Trophoblast cell (in vitro differentiated cells and primary cell): ENCODE data around the gene KCNJ18.
"Not testable (repeated sequence)": the region's sequence is repeated elsewhere in the genome, so short reads cannot be mapped to it uniquely, and the experiment has no call there.

Experiments
- DNase-seq, 2 donors: peaks; one replicate each; pipeline ENCODE4 v3.0.0-alpha.2; 2016
- H2AFZ ChIP-seq: 2 replicates; pipeline ENCODE4 v1.6.1; 2013; ENCODE audit warnings: low read length, moderate library complexity, mild to moderate bottlenecking; ENCODE audit not compliant: insufficient read depth, poor library complexity
- H2AK5ac ChIP-seq: 2 replicates; pipeline ENCODE4 v1.6.1; 2013; ENCODE audit warnings: mild to moderate bottlenecking, low read length
- H2BK120ac ChIP-seq: 2 replicates; pipeline ENCODE4 v1.6.1; 2013; ENCODE audit warnings: low read length, mild to moderate bottlenecking, moderate library complexity; ENCODE audit not compliant: insufficient read depth, poor library complexity
- H2BK12ac ChIP-seq: 2 replicates; pipeline ENCODE4 v1.6.1; 2013; ENCODE audit warnings: mild to moderate bottlenecking, low read length, moderate library complexity
- H2BK5ac ChIP-seq: 2 replicates; pipeline ENCODE4 v1.6.1; 2013; ENCODE audit warnings: low read length, low read depth, moderate library complexity, mild to moderate bottlenecking; ENCODE audit not compliant: poor library complexity
- H3K14ac ChIP-seq: 2 replicates; pipeline ENCODE4 v1.6.1; 2013; ENCODE audit warnings: mild to moderate bottlenecking, low read length
- H3K18ac ChIP-seq: 2 replicates; pipeline ENCODE4 v1.6.1; 2013; ENCODE audit warnings: mild to moderate bottlenecking, low read length
- H3K23ac ChIP-seq: 2 replicates; pipeline ENCODE4 v1.6.1; 2013; ENCODE audit warnings: low read length
- H3K27ac ChIP-seq: 2 replicates; pipeline ENCODE4 v1.5.1; 2013; ENCODE audit warnings: low read depth, mild to moderate bottlenecking, inconsistent platforms, low read length, moderate library complexity
- H3K27me3 ChIP-seq: 2 replicates; pipeline ENCODE4 v1.6.1; 2013; ENCODE audit warnings: inconsistent platforms, mild to moderate bottlenecking, low read length, moderate library complexity; ENCODE audit not compliant: insufficient read depth
- H3K36me3 ChIP-seq, 2 experiments: 1 replicate in 1 of 2; 2 replicates in 1 of 2; pipeline ENCODE4 v1.6.1; 2013; ENCODE audit warnings: low read length in 2 of 2, mild to moderate bottlenecking in 2 of 2, moderate library complexity in 1 of 2; ENCODE audit not compliant: insufficient read depth in 2 of 2, control insufficient read depth in 1 of 2
- H3K4ac ChIP-seq: 2 replicates; pipeline ENCODE4 v1.6.1; 2013; ENCODE audit warnings: low read depth, mild to moderate bottlenecking, low read length, moderate library complexity
- H3K4me1 ChIP-seq, 2 experiments: 1 replicate in 1 of 2; 2 replicates in 1 of 2; pipeline ENCODE4 v1.6.1; 2013; ENCODE audit warnings: low read length in 2 of 2, mild to moderate bottlenecking in 2 of 2, moderate library complexity in 1 of 2; ENCODE audit not compliant: insufficient read depth in 2 of 2, control insufficient read depth in 1 of 2
- H3K4me2 ChIP-seq: 2 replicates; pipeline ENCODE4 v1.6.1; 2013; ENCODE audit warnings: inconsistent platforms, mild to moderate bottlenecking, low read length, moderate library complexity
- H3K4me3 ChIP-seq: 2 replicates; pipeline ENCODE4 v1.5.1; 2013; ENCODE audit warnings: mild to moderate bottlenecking, low read depth, low read length, inconsistent platforms
- H3K79me1 ChIP-seq: one replicate; pipeline ENCODE4 v1.6.1; 2013; ENCODE audit warnings: low read length
- H3K79me2 ChIP-seq: 2 replicates; pipeline ENCODE4 v1.6.1; 2013; ENCODE audit warnings: low read length, mild to moderate bottlenecking; ENCODE audit not compliant: control insufficient read depth, insufficient read depth, poor library complexity
- H3K9ac ChIP-seq: 2 replicates; pipeline ENCODE4 v1.6.1; 2013; ENCODE audit warnings: mild to moderate bottlenecking, low read length
- H3K9me3 ChIP-seq: 2 replicates; pipeline ENCODE4 v1.6.1; 2013; ENCODE audit warnings: low read depth, mild to moderate bottlenecking, control low read depth, inconsistent platforms, low read length; ENCODE audit not compliant: insufficient read depth
- H4K12ac ChIP-seq: 2 replicates; pipeline ENCODE4 v1.6.1; 2013; ENCODE audit warnings: low read depth, mild to moderate bottlenecking, low read length, moderate library complexity
- H4K8ac ChIP-seq: 2 replicates; pipeline ENCODE4 v1.6.1; 2013; ENCODE audit warnings: low read depth, mild to moderate bottlenecking, low read length, moderate library complexity
- H4K91ac ChIP-seq: one replicate; pipeline ENCODE4 v1.6.1; 2013; ENCODE audit warnings: low read depth, mild to moderate bottlenecking, low read length, moderate library complexity
- WGBS: extraction: QIAGEN DNeasy Blood & Tissue Kit; methylation state at CpG from one replicate; pipeline ENCODE4 v1.1.7; 2013; ENCODE audit warnings: missing lambda C conversion rate; ENCODE audit not compliant: insufficient read length, insufficient coverage; ENCODE audit errors: extremely low coverage; 5-methylcytosine and 5-hydroxymethylcytosine counted together

KCNJ18 gene

GRCh38 chr17:21679256-21680146 lies 12.8 kb upstream of the KCNJ18 start:
- no peak overlapping the region for H3K18ac ChIP-seq
- H3K4me2 ChIP-seq, result no peak overlapping the region
- no peaks in the 10 kb centered on the region for H3K4me1 ChIP-seq
- H4K12ac ChIP-seq, result no peak overlapping the region
- H2AFZ ChIP-seq, result no peak overlapping the region
- H2AK5ac ChIP-seq, result no peak overlapping the region
- no peak overlapping the region for H3K9ac ChIP-seq
- no peak overlapping the region for H2BK12ac ChIP-seq
- H3K79me2 ChIP-seq, result no peaks in the 10 kb centered on the region
- no peak overlapping the region for H3K4ac ChIP-seq
- no peak overlapping the region for H3K27ac ChIP-seq
- no peak overlapping the region for H4K91ac ChIP-seq
- H2BK5ac ChIP-seq, result no peak overlapping the region
- H3K14ac ChIP-seq, result no peak overlapping the region
- no CpG with 5 or more reads among the region's 62 CpGs for WGBS
- H3K27me3 ChIP-seq, result no peaks in the 10 kb centered on the region
- H3K9me3 ChIP-seq, result peaks cover 69% of the 10 kb centered on the region
- H3K4me3 ChIP-seq, result no peak overlapping the region
- no peaks in the 10 kb centered on the region for H3K79me1 ChIP-seq
- H3K23ac ChIP-seq, result no peak overlapping the region
- H3K36me3 ChIP-seq, result no peaks in the 10 kb centered on the region
- no peak overlapping the region for H2BK120ac ChIP-seq
- no peak overlapping the region for H4K8ac ChIP-seq
- no peak for DNase-seq

- no peaks in the 10 kb centered on the region for H3K4me1 ChIP-seq
- H3K9me3 ChIP-seq, result peaks cover 68% of the 10 kb centered on the region
- no CpG with 5 or more reads among the region's 19 CpGs for WGBS
- H4K12ac ChIP-seq, result no peak overlapping the region
- H3K14ac ChIP-seq, result no peak overlapping the region
- no peak overlapping the region for H3K23ac ChIP-seq
- H3K4ac ChIP-seq, result no peak overlapping the region
- H2AFZ ChIP-seq, result no peak overlapping the region
- H2BK5ac ChIP-seq, result no peak overlapping the region
- no peaks in the 10 kb centered on the region for H3K79me1 ChIP-seq
- H3K79me2 ChIP-seq, result no peaks in the 10 kb centered on the region
- H3K18ac ChIP-seq, result no peak overlapping the region
- no peak overlapping the region for H4K8ac ChIP-seq
- no peak overlapping the region for H2AK5ac ChIP-seq
- H3K4me2 ChIP-seq, result no peak overlapping the region
- H2BK120ac ChIP-seq, result no peak overlapping the region
- no peak overlapping the region for H4K91ac ChIP-seq
- no peak overlapping the region for H3K27ac ChIP-seq
- H3K9ac ChIP-seq, result no peak overlapping the region
- DNase-seq, result no peak
- no peaks in the 10 kb centered on the region for H3K27me3 ChIP-seq
- H2BK12ac ChIP-seq, result no peak overlapping the region
- no peaks in the 10 kb centered on the region for H3K36me3 ChIP-seq
- no peak overlapping the region for H3K4me3 ChIP-seq
Measured at GRCh38 chr17:21680366-21680765, 12.0 kb upstream of the KCNJ18 start.

GRCh38 chr17:21680850-21681351 lies 11.4 kb upstream of the KCNJ18 start:
- not testable (repeated sequence) for H3K27ac ChIP-seq, H2BK12ac ChIP-seq, H3K4ac ChIP-seq, H3K79me2 ChIP-seq, H3K9ac ChIP-seq, H4K8ac ChIP-seq, H2AFZ ChIP-seq, H2AK5ac ChIP-seq, H3K27me3 ChIP-seq, H3K14ac ChIP-seq, H4K91ac ChIP-seq, H3K4me3 ChIP-seq, H3K4me2 ChIP-seq, H3K4me1 ChIP-seq, H3K36me3 ChIP-seq, H3K23ac ChIP-seq, H2BK120ac ChIP-seq, H3K79me1 ChIP-seq, H2BK5ac ChIP-seq, H3K18ac ChIP-seq, H4K12ac ChIP-seq
- WGBS, result no CpG with 5 or more reads among the region's 42 CpGs
- peak in 1 of 2 donors; percentile 14 for DNase-seq
- H3K9me3 ChIP-seq, result peaks cover 66% of the 10 kb centered on the region

GRCh38 chr17:21681576-21681975 lies 10.7 kb upstream of the KCNJ18 start:
- not testable (repeated sequence) for H2AK5ac ChIP-seq, H4K91ac ChIP-seq, H3K4me3 ChIP-seq, H3K4me2 ChIP-seq, H2BK12ac ChIP-seq, H2AFZ ChIP-seq, H3K79me1 ChIP-seq, H3K79me2 ChIP-seq, H4K12ac ChIP-seq, H3K14ac ChIP-seq, H2BK120ac ChIP-seq, H3K4ac ChIP-seq, H2BK5ac ChIP-seq, H3K4me1 ChIP-seq, DNase-seq, H3K27me3 ChIP-seq, H4K8ac ChIP-seq, H3K23ac ChIP-seq, H3K18ac ChIP-seq, H3K36me3 ChIP-seq, H3K9ac ChIP-seq, H3K27ac ChIP-seq
- WGBS, result no CpG with 5 or more reads among the region's 20 CpGs
- peaks cover 66% of the 10 kb centered on the region for H3K9me3 ChIP-seq
